NCI-H1436 (cell line): Measurements from ENCODE around the gene TBX20.
"Not testable (repeated sequence)": the region's sequence is repeated elsewhere in the genome, so short reads cannot be mapped to it uniquely, and the experiment has no call there.

ENCODE experiments used
- DNase-seq: peaks from one replicate; lab custom pipeline; 2025; lab: John Stamatoyannopoulos, UW

Gene TBX20

DNA sequence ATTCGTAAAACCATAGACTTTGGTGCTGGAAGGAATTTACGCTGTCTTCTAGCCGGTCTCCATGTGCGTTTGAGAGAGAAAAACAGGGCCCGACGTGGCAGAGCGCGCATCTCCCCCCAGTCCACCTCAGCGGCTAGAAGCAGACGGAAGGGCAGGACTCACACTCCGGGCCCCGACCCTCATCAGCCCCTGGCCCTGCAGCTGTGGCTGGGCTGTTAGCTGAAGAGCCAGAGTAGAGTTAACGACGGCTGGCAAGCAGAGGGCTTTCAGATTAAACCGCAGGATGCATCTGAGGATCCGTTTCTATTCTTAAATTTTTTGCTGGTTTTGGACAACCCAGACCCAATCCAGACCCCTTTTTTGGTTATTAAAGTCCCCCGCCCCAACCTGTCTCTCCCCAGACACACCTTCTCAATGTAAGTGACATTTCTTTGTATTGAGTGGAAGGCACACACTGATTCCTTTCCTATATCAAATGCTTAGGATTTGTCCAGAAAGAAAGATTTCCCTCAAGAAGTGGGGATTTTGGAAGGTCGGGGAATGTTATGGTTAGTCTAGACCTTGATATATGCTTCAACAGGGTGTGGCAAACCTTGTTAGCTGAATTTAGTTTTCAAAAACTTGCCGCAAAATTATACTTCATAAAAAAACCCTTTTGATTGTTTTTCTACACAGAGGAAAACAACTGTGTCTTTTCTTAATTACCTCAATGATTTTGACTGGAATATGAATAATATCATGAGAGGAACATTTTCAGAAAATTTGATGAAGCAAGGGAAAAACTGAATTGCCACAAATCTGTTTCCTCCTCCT lies 1.7 kb upstream of the TBX20 start:
- DNase-seq: no peak

DNA sequence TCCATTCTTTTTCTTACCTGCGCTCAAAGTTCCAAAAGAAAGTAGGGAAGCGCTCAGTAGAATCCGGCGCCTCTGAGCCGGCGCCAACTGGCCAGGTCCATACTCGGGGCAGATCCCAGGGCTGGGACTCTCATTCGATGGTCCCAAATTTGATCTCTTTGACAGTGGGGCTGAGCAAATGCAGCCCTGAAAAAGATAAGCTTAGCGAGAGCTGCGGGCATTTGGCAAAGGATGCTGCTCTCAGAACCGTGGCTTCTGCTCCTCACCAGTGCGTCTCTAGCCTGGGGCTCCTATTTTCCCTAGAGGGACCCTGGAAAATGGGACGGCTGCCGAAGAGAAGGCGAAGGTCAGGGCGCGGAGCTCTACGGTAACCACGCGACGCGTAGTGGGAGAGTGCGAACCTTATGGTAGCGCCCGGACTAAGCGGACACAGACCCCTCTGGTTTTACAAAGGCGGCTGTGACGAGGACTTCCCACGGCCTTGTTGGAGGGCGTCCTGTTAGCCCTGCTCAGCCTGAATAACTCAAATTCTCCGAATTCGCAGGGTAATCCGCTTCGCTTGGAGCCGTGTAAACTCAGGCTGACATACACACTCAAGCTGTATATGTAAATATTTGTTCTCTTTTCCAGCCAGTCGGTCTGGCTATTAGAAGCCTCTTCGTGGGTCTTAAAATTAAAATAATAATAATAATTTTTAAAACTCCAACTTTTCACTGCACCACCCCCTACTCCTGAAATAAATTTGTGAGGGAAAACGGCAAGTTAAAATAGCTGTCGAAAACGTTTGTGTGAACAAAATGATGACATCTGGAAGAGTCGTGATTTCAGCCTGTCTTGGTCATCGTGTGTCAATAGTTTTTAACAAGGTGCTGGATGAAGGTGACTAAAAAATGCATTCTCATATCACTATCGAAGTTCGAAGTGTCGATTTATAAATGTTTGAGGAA lies 869 bp upstream of the TBX20 start:
- no peak for DNase-seq

GRCh38 chr7:35253460-35253709 lies 515 bp downstream of the TBX20 start:
- DNase-seq: no peak

DNA sequence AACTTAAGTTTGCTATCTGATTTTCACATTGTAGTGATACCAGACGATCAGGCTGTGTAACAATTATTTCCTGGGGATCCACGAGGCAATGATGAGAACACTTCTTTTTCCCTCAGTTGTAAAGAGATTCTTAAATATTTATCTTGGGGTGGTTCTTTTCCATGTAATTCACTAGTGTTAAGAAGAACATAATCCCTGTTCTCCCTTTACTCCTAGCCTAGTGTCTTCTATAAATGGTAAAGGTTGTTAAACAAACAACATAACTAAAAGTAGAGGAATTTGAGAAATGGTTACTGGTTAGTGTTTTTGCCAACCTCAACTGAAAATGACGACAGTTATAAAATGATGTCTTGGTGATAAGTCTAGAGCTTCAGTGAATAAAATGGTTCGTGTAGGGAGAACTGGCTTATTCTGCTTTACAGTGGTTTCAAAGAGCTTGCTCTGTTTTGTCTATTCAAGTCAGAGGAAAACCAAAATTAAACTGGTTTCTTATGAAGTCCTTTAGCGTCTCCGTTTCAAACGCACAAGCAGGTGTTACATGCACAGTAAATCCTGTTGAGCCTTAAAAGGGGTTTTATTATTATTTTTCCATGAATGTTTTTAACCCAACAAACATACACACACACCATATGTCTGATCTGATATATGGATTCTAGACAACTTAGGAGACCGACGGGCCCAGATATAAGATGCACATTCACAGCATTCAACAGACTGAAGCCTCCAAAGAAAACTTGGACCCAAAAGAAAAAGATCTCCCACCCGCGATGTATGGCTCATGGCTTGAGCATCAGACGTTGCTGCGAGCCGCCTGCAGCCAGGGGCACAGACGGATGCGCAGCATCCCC lies 1.1 kb downstream of the TBX20 start:
- no peak for DNase-seq

DNA sequence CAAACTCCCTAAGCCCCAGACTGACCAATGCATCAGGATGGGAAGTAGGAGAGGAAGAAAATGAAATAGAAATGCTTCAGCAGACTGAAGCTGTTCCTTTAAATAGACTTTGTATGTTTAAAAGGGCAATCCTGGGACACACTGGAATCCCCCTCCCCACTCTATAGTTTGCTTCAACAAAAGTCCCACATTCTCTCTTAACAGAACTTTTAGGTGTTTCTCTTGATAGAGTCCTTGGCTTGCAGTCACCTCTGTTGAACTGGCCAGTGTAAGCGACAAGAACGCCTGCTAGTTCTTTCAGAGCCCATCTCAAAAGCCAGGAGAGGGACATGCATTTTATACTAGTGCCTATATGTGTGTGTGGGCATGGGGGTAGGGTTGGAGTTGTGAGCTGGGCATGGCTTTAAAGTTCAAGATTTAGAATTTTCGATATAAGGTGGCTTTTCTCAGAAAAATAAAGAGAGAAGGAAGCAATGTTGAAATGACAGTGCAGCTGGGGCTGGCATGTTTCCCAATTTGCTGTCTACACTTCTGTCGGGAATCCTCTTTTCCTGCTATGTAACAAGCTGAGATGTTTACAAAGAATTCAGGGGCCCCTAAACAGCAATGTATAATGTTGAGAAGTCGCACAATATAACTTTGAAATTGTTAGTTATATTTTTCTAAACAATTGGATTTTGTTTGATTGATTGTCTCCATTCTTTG lies 2.1 kb downstream of the TBX20 start:
- DNase-seq: no peak

GRCh38 chr7:35250941-35251340 lies 3.0 kb downstream of the TBX20 start:
- DNase-seq: no peak

DNA sequence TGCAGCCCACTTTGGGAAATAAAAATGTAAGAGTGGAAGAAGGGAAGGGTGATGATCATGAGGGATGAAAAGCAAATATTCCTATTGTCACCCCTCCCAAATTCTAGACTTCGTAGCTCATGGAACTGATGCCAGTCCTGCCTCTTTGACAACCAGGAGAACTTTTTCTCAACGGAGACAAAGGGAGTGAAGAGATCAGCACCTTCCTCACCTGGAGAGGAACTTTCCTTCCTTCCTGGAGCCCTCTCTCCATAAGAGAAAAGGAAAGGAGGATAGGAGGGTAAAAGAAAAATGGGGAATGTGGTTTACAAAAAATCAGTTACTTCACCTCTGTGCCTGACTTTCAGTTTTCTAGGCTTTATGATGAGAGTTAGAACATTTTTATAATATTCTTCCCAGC lies 3.4 kb downstream of the TBX20 start:
- no peak for DNase-seq

DNA sequence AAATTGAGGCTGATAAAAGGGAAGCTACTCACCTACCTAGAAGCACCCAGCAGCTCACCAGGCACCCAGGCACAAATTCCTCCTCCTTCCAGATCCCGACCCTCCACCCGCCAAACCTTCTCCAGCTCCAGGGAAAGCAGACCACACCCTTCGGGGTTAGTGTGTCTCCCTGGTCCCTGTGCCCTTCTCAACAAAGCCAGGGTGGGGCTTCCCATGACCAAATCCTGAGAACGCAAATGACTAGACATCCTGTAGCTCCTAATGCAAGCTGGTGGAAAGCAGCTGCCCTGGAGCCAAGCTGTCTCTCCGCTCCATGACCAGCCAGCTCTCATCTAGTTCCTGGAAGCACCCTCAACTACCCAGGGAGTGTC lies 4.4 kb downstream of the TBX20 start:
- DNase-seq: no peak

DNA sequence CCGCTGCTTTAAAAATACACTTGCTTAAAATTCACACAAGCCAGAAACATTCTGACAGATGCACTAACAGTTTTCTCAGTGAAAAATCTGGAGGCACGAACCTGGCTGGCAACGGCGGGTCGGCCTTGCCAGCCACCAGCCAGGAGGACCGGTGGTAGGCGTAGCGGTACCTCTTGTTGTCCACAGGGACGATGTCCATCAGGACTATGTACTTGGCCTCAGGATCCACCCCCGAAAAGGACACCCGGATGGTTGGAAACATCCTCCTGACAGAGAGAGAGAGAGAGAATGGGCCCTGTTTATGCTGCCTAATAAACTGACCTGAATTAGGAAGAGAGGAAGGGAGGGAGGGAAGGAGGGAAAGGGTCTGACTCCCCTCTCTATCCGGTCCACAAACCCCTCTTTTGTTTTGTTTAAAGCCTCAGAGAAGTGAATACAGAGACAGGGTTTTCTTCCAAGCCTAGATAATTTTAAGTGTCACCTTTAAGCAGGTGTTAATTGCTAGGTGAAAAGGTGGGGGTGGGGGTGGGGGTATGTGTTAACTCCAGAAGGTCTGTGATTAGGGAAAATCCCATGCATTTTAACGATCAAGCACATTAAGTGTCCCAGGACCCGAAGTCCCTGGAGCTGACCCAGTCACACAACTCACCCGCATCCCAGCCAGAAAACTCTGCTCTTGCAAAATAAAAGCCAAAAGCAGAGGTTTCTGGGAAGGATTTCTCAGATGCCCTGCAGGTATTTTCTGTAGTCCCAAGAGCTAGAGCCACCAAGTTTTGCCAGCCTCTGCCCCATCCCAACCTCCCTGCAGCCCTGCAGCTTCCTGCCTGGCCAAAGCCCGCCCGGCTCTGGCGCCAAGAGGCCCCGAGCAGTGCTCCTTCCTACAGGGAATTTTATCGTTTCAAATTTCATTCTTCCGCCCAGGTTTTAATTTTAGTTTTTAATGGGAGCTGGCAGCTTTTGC lies 5.0 kb downstream of the TBX20 start:
- DNase-seq: no peak

GRCh38 chr7:35246819-35247218 lies 7.1 kb downstream of the TBX20 start:
- DNase-seq: no peak

DNA sequence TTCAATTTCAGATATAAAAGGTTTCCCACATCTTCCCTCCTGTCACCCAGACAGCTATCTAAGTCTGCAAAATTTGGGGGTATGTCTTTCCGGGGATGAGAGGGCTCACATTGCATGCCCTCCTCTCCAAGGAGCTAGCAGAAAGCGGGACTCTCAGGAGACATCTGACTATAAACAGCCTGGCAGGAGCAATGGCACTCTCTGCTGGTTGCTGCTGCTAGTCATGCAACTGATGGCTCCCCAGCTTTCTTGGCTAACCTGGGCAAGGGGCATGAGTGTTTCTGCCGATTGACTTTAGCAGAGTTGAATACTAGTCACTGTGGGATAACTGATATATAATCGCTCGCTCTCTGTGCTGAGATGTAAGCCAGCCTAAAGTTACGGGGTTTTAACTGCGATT lies 12.0 kb downstream of the TBX20 start:
- DNase-seq: no peak

DNA sequence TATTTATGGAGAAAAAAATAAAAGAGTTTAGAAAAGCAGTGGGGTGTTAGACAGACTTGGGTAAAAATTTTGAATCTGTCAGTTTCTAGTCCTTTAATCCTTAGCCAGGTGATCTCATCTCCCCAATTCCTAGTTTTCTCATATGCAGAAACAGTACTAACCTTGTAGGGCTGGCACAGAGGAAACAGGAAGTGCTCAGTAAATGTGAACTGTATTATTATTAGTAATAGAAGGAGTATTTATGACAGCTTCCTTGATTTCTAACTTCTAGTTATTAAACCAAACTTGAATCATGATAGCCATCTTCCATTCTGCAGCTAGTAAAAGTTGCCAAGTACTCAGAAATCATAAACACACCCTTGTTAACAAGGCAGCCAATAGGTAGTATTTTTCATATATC lies 12.5 kb downstream of the TBX20 start:
- no peak for DNase-seq

DNA sequence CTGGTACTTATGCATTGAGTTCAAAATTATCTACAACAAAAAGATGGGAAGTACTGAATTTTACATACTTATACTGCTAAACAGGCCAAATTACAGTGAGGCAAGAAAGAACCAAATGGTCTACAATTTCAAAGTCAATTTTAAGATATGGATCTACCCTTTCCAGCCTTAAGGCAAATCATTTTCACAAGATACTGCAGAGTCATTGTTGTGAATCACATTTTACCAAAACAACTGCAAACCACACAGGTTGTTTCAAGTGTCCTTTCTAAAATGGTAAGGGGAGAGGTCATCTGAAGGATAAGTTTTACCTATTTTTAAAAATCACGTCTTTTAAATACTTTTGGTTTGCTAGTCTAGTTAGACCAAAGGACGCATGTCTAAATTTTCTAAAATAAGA lies 12.9 kb downstream of the TBX20 start:
- not testable (repeated sequence) for DNase-seq

DNA sequence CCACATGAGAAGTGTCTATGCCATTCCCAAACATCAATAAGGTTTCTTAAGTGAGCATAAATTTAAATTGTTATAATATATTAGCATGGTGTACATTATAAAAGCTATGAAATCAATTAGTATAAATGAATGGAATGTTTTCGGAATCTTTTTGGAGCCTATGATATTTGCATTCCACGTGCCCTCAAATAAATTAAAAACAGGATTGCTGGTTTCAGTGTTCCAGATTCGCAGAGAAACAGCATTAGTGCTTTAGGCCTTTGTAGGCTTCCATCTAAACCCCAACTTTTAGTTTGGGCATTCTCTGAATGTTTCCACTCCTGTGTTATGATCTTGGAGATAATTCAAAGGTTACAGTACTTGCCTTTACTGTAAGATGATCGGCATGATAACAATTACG lies 15.4 kb downstream of the TBX20 start:
- DNase-seq: not testable (repeated sequence)

DNA sequence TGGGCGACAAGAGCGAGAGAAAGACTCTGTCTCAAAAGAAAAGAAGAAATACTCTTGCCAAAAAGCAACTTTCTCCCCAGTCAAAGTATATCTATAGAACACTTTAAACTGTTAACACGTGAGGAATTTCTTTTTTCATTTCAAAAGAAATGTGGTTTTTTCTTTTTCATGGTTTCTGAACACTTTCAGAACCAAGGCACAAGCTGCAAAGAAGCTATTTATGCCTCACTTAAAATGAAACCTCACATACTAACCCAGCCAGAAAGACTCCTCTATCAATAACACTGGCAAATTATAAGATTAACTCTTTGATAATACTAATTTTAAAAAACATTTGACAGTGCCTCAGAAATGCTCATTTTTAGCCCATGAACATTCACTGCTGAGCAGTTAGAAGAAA lies 20.9 kb downstream of the TBX20 start:
- DNase-seq: no peak

GRCh38 chr7:35231221-35231620 lies 22.7 kb downstream of the TBX20 start:
- not testable (repeated sequence) for DNase-seq

GRCh38 chr7:35229116-35229780 lies 24.7 kb downstream of the TBX20 start:
- DNase-seq: not testable (repeated sequence)

GRCh38 chr7:35228496-35229051 lies 25.3 kb downstream of the TBX20 start:
- not testable (repeated sequence) for DNase-seq

- not testable (repeated sequence) for DNase-seq
These were observed 26.5 kb downstream of the TBX20 start for GRCh38 chr7:35227438-35227837.

DNA sequence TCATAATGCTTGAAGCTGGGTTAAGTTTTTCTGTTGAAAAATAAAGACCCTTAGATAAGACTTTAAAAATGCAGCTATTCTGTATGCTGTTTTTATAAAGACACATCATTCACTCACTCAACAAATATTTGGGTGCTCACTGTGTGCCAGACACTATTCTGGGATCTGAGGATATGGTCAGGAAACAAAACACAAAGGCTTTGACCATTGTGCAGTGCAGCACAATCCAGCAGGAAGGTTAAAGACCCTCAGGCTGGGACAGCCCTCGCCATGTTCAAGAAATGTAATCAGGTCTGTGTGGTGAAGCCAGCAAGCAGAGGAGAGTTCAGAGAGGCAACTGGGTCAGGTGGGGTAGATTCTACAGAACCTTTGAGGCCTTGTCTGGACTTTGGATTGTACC lies 31.5 kb downstream of the TBX20 start:
- not testable (repeated sequence) for DNase-seq
